ENCODE measurements around the gene KIF13A.
"Not testable (repeated sequence)": the region's sequence is repeated elsewhere in the genome, so short reads cannot be mapped to it uniquely, and the experiment has no call there.

Gene KIF13A

GRCh38 chr6:17850281-17850680 lies 137.2 kb downstream of the KIF13A start:
- no peak overlapping the region for H3K27ac ChIP-seq
- TF ChIP-seq ZFX (IDR thresholded peaks at IDR 0.05; ENCODE audit: borderline replicate concordance) (no peak), CTCF (IDR thresholded peaks at IDR 0.05) (no peak)

GRCh38 chr6:17847203-17847760 lies 140.2 kb downstream of the KIF13A start:
- no peak for TF ChIP-seq CTCF (IDR thresholded peaks at IDR 0.05)
- TF ChIP-seq ZFX (IDR thresholded peaks at IDR 0.05; ENCODE audit: borderline replicate concordance), result no peak

GRCh38 chr6:17846762-17847161 lies 140.7 kb downstream of the KIF13A start:
- H3K27ac ChIP-seq, result no peak overlapping the region
- TF ChIP-seq ZFX (IDR thresholded peaks at IDR 0.05; ENCODE audit: borderline replicate concordance) (no peak), CTCF (IDR thresholded peaks at IDR 0.05) (no peak)

More at GRCh38 chr6:17847203-17847760, 140.2 kb downstream of the KIF13A start:
- no peak overlapping the region for H3K27ac ChIP-seq

- H3K27ac ChIP-seq, result no peak overlapping the region
Observed at GRCh38 chr6:17845598-17845997, 141.8 kb downstream of the KIF13A start.

GRCh38 chr6:17844967-17845366 lies 142.5 kb downstream of the KIF13A start:
- not testable (repeated sequence) for H3K27ac ChIP-seq

More at GRCh38 chr6:17845598-17845997, 141.8 kb downstream of the KIF13A start:
- TF ChIP-seq CTCF (IDR thresholded peaks at IDR 0.05) (no peak), ZFX (IDR thresholded peaks at IDR 0.05; ENCODE audit: borderline replicate concordance) (no peak)

- H3K27ac ChIP-seq, result no peak overlapping the region
- TF ChIP-seq ZFX (IDR thresholded peaks at IDR 0.05; ENCODE audit: borderline replicate concordance) (no peak), CTCF (IDR thresholded peaks at IDR 0.05) (no peak)
Observed at GRCh38 chr6:17842934-17843821, 144.3 kb downstream of the KIF13A start.

GRCh38 chr6:17842014-17842776 lies 145.2 kb downstream of the KIF13A start:
- no peak overlapping the region for H3K27ac ChIP-seq

More at GRCh38 chr6:17842014-17842776, 145.2 kb downstream of the KIF13A start:
- no peak for TF ChIP-seq ZFX (IDR thresholded peaks at IDR 0.05; ENCODE audit: borderline replicate concordance)
- TF ChIP-seq CTCF (IDR thresholded peaks at IDR 0.05), result no peak

Data from 22Rv1 (cell line).